Measurements from ENCODE around the gene SOX5. TPM values are rescaled to one million over a fixed set of nuclear protein-coding genes. Genes with fewer than 3 reads are reported as not detected.
A peak's percentile ranks its signal among the peaks of the same experiment; 100 is the strongest.

Gene SOX5
- total and polyA plus RNA-seq, 2 donors (not counting 1 experiment from before 2014, with no cell fraction given): 9.2 to 32.0 TPM

- no peak overlapping the region for H3K9ac ChIP-seq (ENCODE audit: insufficient read depth, low read length)
- H4K20me1 ChIP-seq (ENCODE audit: control insufficient read depth, extremely low read depth, insufficient read depth, low read length): no peaks in the 10 kb centered on the region
- H3K9me3 ChIP-seq (ENCODE audit: control insufficient read depth, insufficient read depth, low read depth, low read length): no peaks in the 10 kb centered on the region
- H3K4me2 ChIP-seq (ENCODE audit: extremely low read depth, insufficient read depth, low read length): no peak overlapping the region
- H3K27me3 ChIP-seq (ENCODE audit: control insufficient read depth, insufficient read depth, low read length): no peaks in the 10 kb centered on the region
- TF ChIP-seq CTCF (conservative IDR thresholded peaks at IDR 0.05 in 1 of 2, IDR thresholded peaks at IDR 0.05 in 1 of 2; ENCODE audit: low read depth in 1 of 2, low read length in 2 of 2): no peak
- no peak overlapping the region for H3K4me3 ChIP-seq (replicated peaks in 1 of 4; ENCODE audit: control extremely low read depth in 1 of 4, insufficient read depth in 1 of 4, low read depth in 3 of 4, low read length in 4 of 4)
- no peaks in the 10 kb centered on the region for H3K4me1 ChIP-seq (ENCODE audit: control insufficient read depth, extremely low read depth, insufficient read depth, low read length)
- no peak overlapping the region for H3K27ac ChIP-seq (ENCODE audit: insufficient read depth, low read length)
- no peak overlapping the region for H2AFZ ChIP-seq (ENCODE audit: low read length)
- DNase-seq (ENCODE audit: low read depth in 2 of 2): peak; percentile 17 to 29
- no peaks in the 10 kb centered on the region for H3K79me2 ChIP-seq (ENCODE audit: control insufficient read depth, insufficient read depth, low read length)
- no peaks in the 10 kb centered on the region for H3K36me3 ChIP-seq (ENCODE audit: control insufficient read depth, insufficient read depth, low read length)
Measured at GRCh38 chr12:23631786-23632377, 317.6 kb downstream of the SOX5 start.

GRCh38 chr12:23630524-23630923, 318.9 kb downstream of the SOX5 start:
- H3K9ac ChIP-seq (ENCODE audit: insufficient read depth, low read length): no peak overlapping the region
- TF ChIP-seq EZH2 (IDR thresholded peaks at IDR 0.05; ENCODE audit: low read length, missing control alignments): no peak
- no peak for TF ChIP-seq CTCF (conservative IDR thresholded peaks at IDR 0.05 in 1 of 2, IDR thresholded peaks at IDR 0.05 in 1 of 2; ENCODE audit: low read depth in 1 of 2, low read length in 2 of 2)
- H2AFZ ChIP-seq (ENCODE audit: low read length): no peak overlapping the region
- no peaks in the 10 kb centered on the region for H3K36me3 ChIP-seq (ENCODE audit: control insufficient read depth, insufficient read depth, low read length)
- DNase-seq (ENCODE audit: low read depth in 2 of 2): no peak
- no peaks in the 10 kb centered on the region for H3K9me3 ChIP-seq (ENCODE audit: control insufficient read depth, insufficient read depth, low read depth, low read length)
- H4K20me1 ChIP-seq (ENCODE audit: control insufficient read depth, extremely low read depth, insufficient read depth, low read length): no peaks in the 10 kb centered on the region
- H3K27ac ChIP-seq (ENCODE audit: insufficient read depth, low read length): no peak overlapping the region
- no peaks in the 10 kb centered on the region for H3K79me2 ChIP-seq (ENCODE audit: control insufficient read depth, insufficient read depth, low read length)
- no peaks in the 10 kb centered on the region for H3K4me1 ChIP-seq (ENCODE audit: control insufficient read depth, extremely low read depth, insufficient read depth, low read length)
- no peak overlapping the region for H3K4me3 ChIP-seq (replicated peaks in 1 of 4; ENCODE audit: control extremely low read depth in 1 of 4, insufficient read depth in 1 of 4, low read depth in 3 of 4, low read length in 4 of 4)
- no peak overlapping the region for H3K4me2 ChIP-seq (ENCODE audit: extremely low read depth, insufficient read depth, low read length)
- H3K27me3 ChIP-seq (ENCODE audit: control insufficient read depth, insufficient read depth, low read length): no peaks in the 10 kb centered on the region

GRCh38 chr12:23628806-23629205, 320.7 kb downstream of the SOX5 start:
- no peak for DNase-seq (ENCODE audit: low read depth in 2 of 2)
- Histone ChIP-seq H3K4me1 (ENCODE audit: control insufficient read depth, extremely low read depth, insufficient read depth, low read length) (no peaks in the 10 kb centered on the region), H3K4me2 (ENCODE audit: extremely low read depth, insufficient read depth, low read length) (no peak overlapping the region), H3K27me3 (ENCODE audit: control insufficient read depth, insufficient read depth, low read length) (no peaks in the 10 kb centered on the region), H3K79me2 (ENCODE audit: control insufficient read depth, insufficient read depth, low read length) (no peaks in the 10 kb centered on the region), H3K9ac (ENCODE audit: insufficient read depth, low read length) (no peak overlapping the region), H3K9me3 (ENCODE audit: control insufficient read depth, insufficient read depth, low read depth, low read length) (no peaks in the 10 kb centered on the region), H4K20me1 (ENCODE audit: control insufficient read depth, extremely low read depth, insufficient read depth, low read length) (no peaks in the 10 kb centered on the region), H3K27ac (ENCODE audit: insufficient read depth, low read length) (no peak overlapping the region), H2AFZ (ENCODE audit: low read length) (no peak overlapping the region), H3K36me3 (ENCODE audit: control insufficient read depth, insufficient read depth, low read length) (no peaks in the 10 kb centered on the region), H3K4me3 (replicated peaks in 1 of 4; ENCODE audit: control extremely low read depth in 1 of 4, insufficient read depth in 1 of 4, low read depth in 3 of 4, low read length in 4 of 4) (no peak overlapping the region)
- no peak for TF ChIP-seq EZH2 (IDR thresholded peaks at IDR 0.05; ENCODE audit: low read length, missing control alignments)
- TF ChIP-seq CTCF (conservative IDR thresholded peaks at IDR 0.05 in 1 of 2, IDR thresholded peaks at IDR 0.05 in 1 of 2; ENCODE audit: low read depth in 1 of 2, low read length in 2 of 2): no peak
